ENCODE measurements around the gene HSPA13.

GRCh38 chr21:14361958-14362357 is 21.0 kb downstream of the HSPA13 start:
- TF ChIP-seq CTCF (conservative IDR thresholded peaks at IDR 0.05; ENCODE audit: low read length) (no peak), EZH2phosphoT487 (IDR thresholded peaks at IDR 0.05; ENCODE audit: borderline replicate concordance, low read depth, low read length) (no peak)
